GM12873 (cell line): ENCODE measurements around the gene HYAL3.
A peak's percentile ranks its signal among the peaks of the same experiment; 100 is the strongest.

Experiments
- TF ChIP-seq, protein P1 (sequence below): IDR thresholded peaks from 2 replicates; pipeline ENCODE4 v1.5.1; 2012; ENCODE audit warnings: low read depth, mild to moderate bottlenecking, moderate library complexity, low read length, control low read depth; ENCODE audit not compliant: insufficient read depth; ENCODE audit errors: missing control alignments

The HYAL3 gene

DNA sequence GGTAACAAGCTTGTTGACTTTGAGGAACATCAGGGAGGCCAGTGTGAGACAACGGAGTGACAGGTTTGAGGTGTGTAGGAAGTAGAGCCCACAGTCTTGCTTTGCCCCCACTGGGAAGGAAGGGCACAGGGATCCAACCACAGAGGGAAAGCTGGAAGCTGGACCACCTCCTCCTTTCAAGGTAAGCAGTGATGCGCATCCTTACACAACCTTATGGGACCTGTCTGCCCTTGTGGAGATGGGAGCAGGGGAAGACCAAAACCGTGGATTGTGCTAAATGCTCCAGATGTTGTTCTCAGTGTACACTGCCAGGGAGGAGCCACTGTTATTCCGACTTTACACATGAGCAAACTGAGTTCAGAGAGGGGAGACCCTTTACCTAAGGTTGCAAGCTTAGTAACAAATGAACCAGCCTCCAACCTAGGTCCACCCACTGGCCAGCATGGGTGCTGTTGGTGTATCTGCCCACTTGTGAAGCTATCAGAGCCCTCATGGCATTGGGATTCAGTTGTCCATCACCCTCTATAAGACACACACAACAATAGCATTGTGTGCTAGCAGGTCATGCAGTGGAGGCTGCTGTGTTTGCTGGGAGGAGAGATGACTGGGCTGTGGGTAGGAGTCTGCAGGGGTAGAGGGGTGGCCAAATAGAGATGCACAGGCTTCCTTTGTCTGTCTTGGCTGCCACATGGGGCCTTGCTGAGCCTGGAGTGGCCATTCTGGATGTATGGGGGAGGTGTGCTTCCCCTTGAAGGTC is 20.9 kb downstream of the HYAL3 start:
- TF ChIP-seq, protein P1, sequence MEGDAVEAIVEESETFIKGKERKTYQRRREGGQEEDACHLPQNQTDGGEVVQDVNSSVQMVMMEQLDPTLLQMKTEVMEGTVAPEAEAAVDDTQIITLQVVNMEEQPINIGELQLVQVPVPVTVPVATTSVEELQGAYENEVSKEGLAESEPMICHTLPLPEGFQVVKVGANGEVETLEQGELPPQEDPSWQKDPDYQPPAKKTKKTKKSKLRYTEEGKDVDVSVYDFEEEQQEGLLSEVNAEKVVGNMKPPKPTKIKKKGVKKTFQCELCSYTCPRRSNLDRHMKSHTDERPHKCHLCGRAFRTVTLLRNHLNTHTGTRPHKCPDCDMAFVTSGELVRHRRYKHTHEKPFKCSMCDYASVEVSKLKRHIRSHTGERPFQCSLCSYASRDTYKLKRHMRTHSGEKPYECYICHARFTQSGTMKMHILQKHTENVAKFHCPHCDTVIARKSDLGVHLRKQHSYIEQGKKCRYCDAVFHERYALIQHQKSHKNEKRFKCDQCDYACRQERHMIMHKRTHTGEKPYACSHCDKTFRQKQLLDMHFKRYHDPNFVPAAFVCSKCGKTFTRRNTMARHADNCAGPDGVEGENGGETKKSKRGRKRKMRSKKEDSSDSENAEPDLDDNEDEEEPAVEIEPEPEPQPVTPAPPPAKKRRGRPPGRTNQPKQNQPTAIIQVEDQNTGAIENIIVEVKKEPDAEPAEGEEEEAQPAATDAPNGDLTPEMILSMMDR, result no peak

DNA sequence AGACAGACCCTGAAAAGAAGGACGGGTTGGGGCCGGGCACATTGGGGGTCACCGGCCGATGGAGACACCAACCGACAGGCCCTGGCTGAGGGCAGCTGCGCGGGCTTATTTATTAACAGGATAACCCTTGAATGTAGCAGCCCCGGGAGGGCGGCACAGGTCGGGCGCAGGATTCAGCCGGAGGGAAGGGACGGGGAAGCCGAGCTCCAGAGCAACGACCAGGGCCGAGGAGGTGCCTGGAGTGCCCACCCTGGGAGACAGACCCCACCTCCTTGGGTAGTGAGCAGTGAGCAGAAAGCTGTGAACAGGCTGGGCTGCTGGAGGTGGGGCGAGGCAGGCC is 22.5 kb downstream of the HYAL3 start:
- TF ChIP-seq, protein P1, result no peak

DNA sequence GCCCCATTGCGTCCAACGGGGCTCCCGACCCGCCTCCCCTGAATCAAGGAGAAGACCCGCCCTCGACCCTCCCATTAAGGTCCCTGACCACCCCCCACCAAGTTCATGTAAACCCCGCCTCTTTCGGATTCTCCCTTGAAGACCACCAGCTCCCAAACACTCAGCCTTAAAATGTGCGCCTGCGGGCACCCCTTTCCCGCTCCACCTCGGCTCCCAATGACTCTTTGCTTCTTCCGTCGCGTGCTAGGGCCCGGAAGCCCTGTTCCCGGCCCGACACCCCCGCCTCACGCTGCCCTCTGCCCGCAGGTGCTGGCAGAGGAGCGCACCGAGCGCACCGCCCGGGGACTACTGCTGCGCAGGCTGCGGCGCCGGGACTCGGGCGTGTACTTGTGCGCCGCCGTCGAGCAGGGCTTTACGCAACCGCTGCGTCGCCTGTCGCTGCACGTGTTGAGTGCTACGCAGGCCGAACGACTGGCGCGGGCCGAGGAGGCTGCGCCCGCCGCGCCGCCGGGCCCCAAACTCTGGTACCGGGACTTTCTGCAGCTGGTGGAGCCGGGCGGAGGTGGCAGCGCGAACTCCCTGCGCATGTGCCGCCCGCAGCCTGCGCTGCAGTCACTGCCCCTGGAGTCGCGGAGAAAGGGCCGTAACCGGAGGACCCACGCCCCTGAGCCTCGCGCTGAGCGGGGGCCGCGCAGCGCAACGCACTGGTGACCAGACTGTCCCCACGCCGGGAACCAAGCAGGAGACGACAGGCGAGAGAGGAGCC is 23.0 kb downstream of the HYAL3 start:
- TF ChIP-seq, protein P1, result no peak

DNA sequence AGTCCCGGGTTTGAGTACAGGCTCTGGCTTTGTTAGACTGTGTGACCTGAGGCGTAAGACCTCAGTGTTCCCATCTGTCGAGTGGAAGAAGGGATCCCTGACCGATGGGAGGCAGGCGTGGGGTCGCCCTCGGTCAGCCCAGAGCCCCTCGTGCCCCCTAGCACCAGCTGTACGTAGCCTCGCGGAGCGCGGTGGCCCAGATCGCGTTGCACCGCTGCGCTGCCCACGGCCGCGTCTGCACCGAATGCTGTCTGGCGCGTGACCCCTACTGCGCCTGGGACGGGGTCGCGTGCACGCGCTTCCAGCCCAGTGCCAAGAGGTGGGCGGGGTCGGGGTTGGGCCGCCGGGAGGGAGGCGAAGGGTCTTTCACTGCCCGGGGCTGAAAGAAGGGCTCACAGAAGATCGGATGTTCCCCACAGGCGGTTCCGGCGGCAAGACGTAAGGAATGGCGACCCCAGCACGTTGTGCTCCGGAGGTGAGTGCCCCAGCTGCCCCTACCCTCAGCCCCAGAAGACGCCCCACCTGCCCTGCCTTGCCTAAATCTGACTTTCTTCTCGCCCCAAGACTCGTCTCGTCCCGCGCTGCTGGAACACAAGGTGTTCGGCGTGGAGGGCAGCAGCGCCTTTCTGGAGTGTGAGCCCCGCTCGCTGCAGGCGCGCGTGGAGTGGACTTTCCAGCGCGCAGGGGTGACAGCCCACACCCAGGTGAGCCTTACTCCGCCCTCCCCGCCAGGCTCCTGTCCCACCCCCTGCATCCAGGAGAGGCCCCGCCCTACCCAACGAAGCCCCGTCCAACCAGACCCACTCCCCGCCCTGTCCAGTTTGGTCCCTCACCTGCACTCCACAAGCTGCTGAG is 23.8 kb downstream of the HYAL3 start:
- TF ChIP-seq, protein P1, result no peak

DNA sequence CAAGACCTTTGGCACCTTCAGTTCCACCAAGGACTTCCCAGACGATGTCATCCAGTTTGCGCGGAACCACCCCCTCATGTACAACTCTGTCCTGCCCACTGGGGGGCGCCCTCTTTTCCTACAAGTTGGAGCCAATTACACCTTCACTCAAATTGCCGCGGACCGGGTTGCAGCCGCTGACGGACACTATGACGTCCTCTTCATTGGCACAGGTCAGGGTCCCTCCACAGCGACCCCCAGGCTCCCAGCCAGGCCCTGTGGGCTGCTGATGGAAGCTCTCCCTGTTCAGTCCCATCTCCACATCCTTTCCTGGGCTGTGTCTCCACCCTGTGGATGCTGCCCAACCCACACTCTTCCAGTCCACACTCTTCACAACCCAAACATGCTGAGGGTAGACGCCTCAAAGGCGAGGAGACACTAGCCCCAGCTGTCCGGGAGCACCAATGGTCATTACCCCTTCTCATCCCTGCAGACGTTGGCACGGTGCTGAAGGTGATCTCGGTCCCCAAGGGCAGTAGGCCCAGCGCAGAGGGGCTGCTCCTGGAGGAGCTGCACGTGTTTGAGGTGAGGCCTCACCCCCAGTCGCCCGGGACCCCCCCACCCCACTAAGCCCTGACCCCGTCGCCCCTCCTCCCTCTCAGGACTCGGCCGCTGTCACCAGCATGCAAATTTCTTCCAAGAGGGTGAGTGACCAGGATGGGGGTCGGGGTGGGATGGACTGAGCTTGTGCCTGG is 24.7 kb downstream of the HYAL3 start:
- TF ChIP-seq, protein P1, result peak; percentile 85

DNA sequence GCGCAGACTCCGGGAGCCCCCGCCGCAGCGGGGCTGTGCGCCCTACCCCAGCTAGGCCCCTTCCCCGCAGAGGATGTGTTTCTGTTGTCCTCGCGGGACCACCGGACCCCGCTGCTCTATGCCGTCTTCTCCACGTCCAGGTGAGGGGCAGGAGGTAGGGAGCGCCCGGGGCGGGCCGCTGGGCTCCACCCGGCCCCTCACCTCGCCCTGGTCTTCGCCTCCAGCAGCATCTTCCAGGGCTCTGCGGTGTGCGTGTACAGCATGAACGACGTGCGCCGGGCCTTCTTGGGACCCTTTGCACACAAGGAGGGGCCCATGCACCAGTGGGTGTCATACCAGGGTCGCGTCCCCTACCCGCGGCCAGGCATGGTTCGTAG is 25.5 kb downstream of the HYAL3 start:
- TF ChIP-seq, protein P1, result no peak
